Retinal pigment epithelial cell (primary cell): ENCODE measurements around the gene NBEA.
"Not testable (repeated sequence)": the region's sequence is repeated elsewhere in the genome, so short reads cannot be mapped to it uniquely, and the experiment has no call there.

Source experiments
- DNase-seq: peaks from one replicate; pipeline ENCODE4 v3.0.0-alpha.2; 2010; ENCODE audit warnings: low read depth
- H3K4me3 ChIP-seq: 2 replicates; pipeline ENCODE4 v1.5.1; 2011; ENCODE audit warnings: mild to moderate bottlenecking, low read length, control low read depth, moderate library complexity
- CTCF ChIP-seq: conservative IDR thresholded peaks from 2 replicates; pipeline ENCODE4 v1.5.1; 2011; ENCODE audit warnings: low read depth, low read length, control low read depth, inconsistent platforms

The NBEA gene

GRCh38 chr13:35086667-35087066, 144.6 kb downstream of the NBEA start:
- TF ChIP-seq CTCF, result no peak
- peak; percentile 16 for DNase-seq
- no peak overlapping the region for H3K4me3 ChIP-seq

DNA sequence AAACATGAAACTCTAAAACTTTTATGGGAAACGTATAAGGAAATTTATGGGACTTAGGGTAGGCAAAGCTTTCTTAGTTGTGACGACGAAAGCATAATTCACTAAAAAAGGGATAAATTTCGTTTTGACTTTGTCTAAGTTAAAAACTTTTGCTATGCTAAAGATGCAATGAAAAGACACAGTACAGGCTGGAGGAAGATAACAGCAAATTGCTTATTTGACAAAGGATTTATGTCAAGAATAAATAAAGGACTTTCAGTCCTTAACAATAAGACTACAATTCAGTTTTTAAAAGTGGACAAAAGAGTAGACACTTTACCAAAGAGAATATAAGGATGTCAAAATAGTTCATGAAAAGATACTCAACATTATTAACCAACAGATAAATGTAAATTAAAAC, 150.2 kb downstream of the NBEA start:
- no peak for TF ChIP-seq CTCF
- no peak overlapping the region for H3K4me3 ChIP-seq
- DNase-seq, result no peak

GRCh38 chr13:35092751-35093150, 150.7 kb downstream of the NBEA start:
- DNase-seq, result no peak
- TF ChIP-seq CTCF, result no peak
- no peak overlapping the region for H3K4me3 ChIP-seq

GRCh38 chr13:35093356-35093755, 151.3 kb downstream of the NBEA start:
- H3K4me3 ChIP-seq, result no peak overlapping the region
- DNase-seq, result no peak
- TF ChIP-seq CTCF, result no peak

- DNase-seq, result not testable (repeated sequence)
Measured at GRCh38 chr13:35106771-35107170, 164.7 kb downstream of the NBEA start.

GRCh38 chr13:35107535-35107934, 165.5 kb downstream of the NBEA start:
- no peak for DNase-seq
- no peak overlapping the region for H3K4me3 ChIP-seq
- no peak for TF ChIP-seq CTCF

More at GRCh38 chr13:35106771-35107170, 164.7 kb downstream of the NBEA start:
- H3K4me3 ChIP-seq, result not testable (repeated sequence)

- not testable (repeated sequence) for H3K4me3 ChIP-seq, DNase-seq
Measured at GRCh38 chr13:35113612-35114011, 171.5 kb downstream of the NBEA start.

DNA sequence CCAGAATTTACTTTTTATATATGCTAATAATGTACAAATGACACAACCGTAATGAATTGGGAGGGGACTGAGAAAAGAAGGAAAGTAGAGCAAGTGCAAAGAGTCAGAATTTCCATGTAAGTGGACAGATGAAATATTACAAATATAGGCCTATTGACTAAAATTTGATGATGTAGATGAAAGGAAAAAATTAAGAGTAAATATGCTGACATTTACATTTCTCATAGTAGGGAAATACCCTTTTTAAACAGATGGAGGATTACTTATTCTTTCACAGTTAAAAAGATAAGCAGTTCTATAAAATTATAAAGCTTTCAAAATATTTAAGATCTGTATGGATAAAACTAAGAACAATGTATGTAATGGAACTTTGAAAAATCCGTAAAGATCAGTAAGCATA, 185.4 kb downstream of the NBEA start:
- no peak for DNase-seq
- TF ChIP-seq CTCF, result no peak
- no peak overlapping the region for H3K4me3 ChIP-seq
